Stomach (tissue), 9 donors: ENCODE results near the gene STK11. TPM values are rescaled to one million over a fixed set of nuclear protein-coding genes. Genes with fewer than 3 reads are reported as not detected.

Source experiments
- DNase-seq, 2 donors: peaks; one replicate each; pipeline versions ENCODE4 v3.0.0 to v3.0.0-alpha.2; 2013 to 2019
- H3K27ac ChIP-seq, 5 donors: fragments of 200-600 bp in 4 of 5; sonication (generic) in 4 of 5; one replicate each; pipeline ENCODE4 v1.5.1; 2013 to 2019; ENCODE audit warnings: mild to moderate bottlenecking in 1 of 5, moderate library complexity in 1 of 5
- H3K27me3 ChIP-seq, 3 donors: fragments of 200-600 bp; sonication (generic); one replicate each; pipeline ENCODE4 v1.5.1; 2017 to 2019; ENCODE audit warnings: mixed run types in 1 of 3
- H3K36me3 ChIP-seq, 4 donors: fragments of 200-600 bp; sonication (generic); 1 replicate in 3 of 4; 2 replicates in 1 of 4; pipeline ENCODE4 v1.5.1; 2016 to 2019
- H3K4me1 ChIP-seq, 4 donors: fragments of 200-600 bp; sonication (generic); one replicate each; pipeline ENCODE4 v1.5.1; 2016 to 2019
- H3K4me3 ChIP-seq, 4 donors: fragments of 200-600 bp; sonication (generic) in 3 of 4; one replicate each; pipeline ENCODE4 v1.5.1; 2016 to 2019; ENCODE audit warnings: mild to moderate bottlenecking in 1 of 4
- H3K9me3 ChIP-seq, 4 donors: fragments of 200-600 bp; sonication (generic); one replicate each; pipeline ENCODE4 v1.5.1; 2016 to 2019
- CTCF ChIP-seq, 7 experiments: fragments of 450-650 bp in 4 of 7; fragments of 200-600 bp in 3 of 7; sonication (generic) in 3 of 7; IDR thresholded peaks; one replicate each; pipeline ENCODE4 v1.5.1; 2016 to 2019; ENCODE audit warnings: antibody characterized with exemption in 7 of 7, control low read depth in 2 of 7, mild to moderate bottlenecking in 1 of 7
- EP300 ChIP-seq: sonication (generic); formaldehyde crosslinking; IDR thresholded peaks from one replicate; pipeline ENCODE4 v1.6.1; 2017; ENCODE audit warnings: antibody characterized with exemption
- POLR2A ChIP-seq, 4 donors: fragments of 450-650 bp; IDR thresholded peaks; one replicate each; pipeline ENCODE4 v1.6.1; 2016; ENCODE audit warnings: antibody characterized with exemption in 4 of 4, control low read depth in 2 of 4, mild to moderate bottlenecking in 1 of 4, moderate library complexity in 1 of 4
- POLR2AphosphoS5 ChIP-seq, 3 donors: sonication (generic); formaldehyde crosslinking; IDR thresholded peaks; one replicate each; pipeline ENCODE4 v1.6.1; 2016; ENCODE audit warnings: antibody characterized with exemption in 3 of 3
- WGBS, 5 donors: extraction: QIAGEN DNeasy Blood & Tissue Kit in 3 of 5; methylation state at CpG; one replicate each; pipeline versions ENCODE4 v1.1.5 to v1.1.7; 2013 to 2018; 5-methylcytosine and 5-hydroxymethylcytosine counted together
- intact Hi-C: fragments of 100-400 bp; cut with DNase I; formaldehyde crosslinking; loops from one replicate; pipeline ENCODE4 v1.15.1; 2023; ENCODE audit warnings: low total_unique reads
- polyA plus RNA-seq, 3 donors: library from polyadenylated mRNA; stranded (reverse); fragments of 200-250 nt; gene quantifications; one replicate each; pipeline ENCODE4 v1.2.3, GENCODE V29; 2013
- total RNA-seq, 5 donors: library from RNA; depleted of rRNA; stranded (reverse); fragments of >200 nt; gene quantifications; one replicate each; pipeline versions ENCODE4 v1.1.0 to v1.2.3, GENCODE V29; 2014 to 2016
- donor health status: healthy with polysubstance abuse.
- donor health status: Bipolar disorder and iron deficiency.
- donor health status: healthy.

Gene STK11
- total and polyA plus RNA-seq, 8 donors = 43.1 to 368 (median 63.1) TPM

GRCh38 chr19:1224847-1225246, 19.3 kb downstream of the STK11 start:
- H3K27ac ChIP-seq = no peak overlapping the region
- TF ChIP-seq POLR2AphosphoS5 (IDR thresholded peaks at IDR 0.05) (no peak), EP300 (no peak), POLR2A (IDR thresholded peaks at IDR 0.05) (no peak), CTCF (IDR thresholded peaks at IDR 0.05) (no peak)
- intact Hi-C loops = no loop called here
- no peak overlapping the region for H3K4me3 ChIP-seq
- peaks cover 15 to 49% (median 38%) of the 10 kb centered on the region in 4 donors for H3K4me1 ChIP-seq
- no peaks in the 10 kb centered on the region for H3K9me3 ChIP-seq
- no peak for DNase-seq
- WGBS, 5 donors = 82 to 94% (median 90%) methylated on average over 7 to 16 of the region's 16 CpGs
- H3K27me3 ChIP-seq = no peaks in the 10 kb centered on the region
- H3K36me3 ChIP-seq = peaks cover 52 to 87% (median 86%) of the 10 kb centered on the region in 4 donors

GRCh38 chr19:1225440-1226226, 20.1 kb downstream of the STK11 start:
- H3K9me3 ChIP-seq = no peaks in the 10 kb centered on the region
- no peak overlapping the region for H3K4me3 ChIP-seq
- DNase-seq = no peak
- no peaks in the 10 kb centered on the region for H3K27me3 ChIP-seq
- peaks cover 50 to 79% (median 78%) of the 10 kb centered on the region in 4 donors for H3K36me3 ChIP-seq
- H3K27ac ChIP-seq = no peak overlapping the region
- peaks cover 18 to 49% (median 40%) of the 10 kb centered on the region in 4 donors for H3K4me1 ChIP-seq
- WGBS, 5 donors = 81 to 89% (median 87%) methylated on average over 14 to 29 of the region's 29 CpGs
- TF ChIP-seq EP300 = no peak
- intact Hi-C loops = no loop called here

- intact Hi-C loops = no loop called here
- no peak overlapping the region for H3K4me3 ChIP-seq
- no peaks in the 10 kb centered on the region for H3K27me3 ChIP-seq
- no peak for DNase-seq
- TF ChIP-seq EP300 (no peak), POLR2AphosphoS5 (IDR thresholded peaks at IDR 0.05) (no peak), CTCF (IDR thresholded peaks at IDR 0.05) (no peak), POLR2A (IDR thresholded peaks at IDR 0.05) (no peak)
- H3K36me3 ChIP-seq = peaks cover 45 to 73% (median 73%) of the 10 kb centered on the region in 4 donors
- H3K4me1 ChIP-seq = peaks cover 17 to 49% (median 42%) of the 10 kb centered on the region in 4 donors
- H3K9me3 ChIP-seq = no peaks in the 10 kb centered on the region
- no peak overlapping the region for H3K27ac ChIP-seq
- 90 to 100% (median 97%) methylated on average over 1 to 11 of the region's 11 CpGs for WGBS, 5 donors
Measured at GRCh38 chr19:1226227-1226518, 20.6 kb downstream of the STK11 start.

GRCh38 chr19:1226522-1227303, 21.1 kb downstream of the STK11 start:
- 87 to 91% (median 90%) methylated on average over 33 to 50 of the region's 50 CpGs for WGBS, 5 donors
- peak in 1 of 2 donors; percentile 56 for DNase-seq
- Histone ChIP-seq H3K9me3 (no peaks in the 10 kb centered on the region), H3K27me3 (no peaks in the 10 kb centered on the region), H3K27ac (peak overlapping the region in 2 of 5 donors; percentile 46 to 63), H3K4me3 (no peak overlapping the region), H3K36me3 (peaks cover 41 to 68% (median 67%) of the 10 kb centered on the region in 4 donors), H3K4me1 (peaks cover 16 to 49% (median 42%) of the 10 kb centered on the region in 4 donors)
- intact Hi-C loops = no loop called here
- TF ChIP-seq POLR2AphosphoS5 (IDR thresholded peaks at IDR 0.05) (no peak), CTCF (IDR thresholded peaks at IDR 0.05) (no peak), EP300 (no peak), POLR2A (IDR thresholded peaks at IDR 0.05) (no peak)
